ENCODE measurements around the gene MUC5B.

Gene MUC5B

GRCh38 chr11:1221848-1222311 is 986 bp upstream of the MUC5B start:
- DNase-seq: no peak

GRCh38 chr11:1223346-1224110 is 662 bp downstream of the MUC5B start:
- no peak for DNase-seq

GRCh38 chr11:1224111-1224490 is 1.2 kb downstream of the MUC5B start:
- DNase-seq: no peak

- no peak for DNase-seq
Observed at GRCh38 chr11:1224491-1225385, 1.9 kb downstream of the MUC5B start.

GRCh38 chr11:1225386-1226225 is 2.7 kb downstream of the MUC5B start:
- no peak for DNase-seq

- no peak for DNase-seq
Observed at GRCh38 chr11:1226226-1226985, 3.5 kb downstream of the MUC5B start.

- DNase-seq: no peak
Observed at GRCh38 chr11:1226986-1227550, 4.2 kb downstream of the MUC5B start.

GRCh38 chr11:1227551-1228100 is 4.8 kb downstream of the MUC5B start:
- DNase-seq: no peak

GRCh38 chr11:1228101-1228821 is 5.4 kb downstream of the MUC5B start:
- DNase-seq: no peak

GRCh38 chr11:1228921-1229451 is 6.1 kb downstream of the MUC5B start:
- no peak for DNase-seq

GRCh38 chr11:1229471-1230120 is 6.7 kb downstream of the MUC5B start:
- no peak for DNase-seq

- no peak for DNase-seq
Observed at GRCh38 chr11:1230121-1230455, 7.2 kb downstream of the MUC5B start.

- DNase-seq: no peak
Observed at GRCh38 chr11:1230456-1231395, 7.9 kb downstream of the MUC5B start.

GRCh38 chr11:1231396-1232020 is 8.6 kb downstream of the MUC5B start:
- no peak for DNase-seq

- no peak for DNase-seq
Observed at GRCh38 chr11:1232021-1232882, 9.4 kb downstream of the MUC5B start.

GRCh38 chr11:1232883-1233321 is 10.0 kb downstream of the MUC5B start:
- no peak for DNase-seq

- DNase-seq: no peak
Observed at GRCh38 chr11:1233351-1234053, 10.6 kb downstream of the MUC5B start.
